ENCODE results near the gene SCRN3.
"Not testable (repeated sequence)": the region's sequence is repeated elsewhere in the genome, so short reads cannot be mapped to it uniquely, and the experiment has no call there.

The SCRN3 gene

GRCh38 chr2:174395284-174395968 lies at the start of gene SCRN3:
Gene SCRN3, plus strand, starts transcription at chr2:174395730. Its CDS starts 2,554 bp downstream, at chr2:174398284.
- DNase-seq = peak; percentile 91

- peak; percentile 56 for DNase-seq
Measured at GRCh38 chr2:174350018-174350417, 45.5 kb upstream of the SCRN3 start.

GRCh38 chr2:174350593-174351181 lies 44.8 kb upstream of the SCRN3 start:
- no peak for DNase-seq

GRCh38 chr2:174353004-174353403 lies 42.5 kb upstream of the SCRN3 start:
- DNase-seq = no peak

- DNase-seq = no peak
Measured at GRCh38 chr2:174356347-174356746, 39.2 kb upstream of the SCRN3 start.

GRCh38 chr2:174359663-174360062 lies 35.9 kb upstream of the SCRN3 start:
- DNase-seq = not testable (repeated sequence)

GRCh38 chr2:174362949-174363348 lies 32.6 kb upstream of the SCRN3 start:
- no peak for DNase-seq

DNA sequence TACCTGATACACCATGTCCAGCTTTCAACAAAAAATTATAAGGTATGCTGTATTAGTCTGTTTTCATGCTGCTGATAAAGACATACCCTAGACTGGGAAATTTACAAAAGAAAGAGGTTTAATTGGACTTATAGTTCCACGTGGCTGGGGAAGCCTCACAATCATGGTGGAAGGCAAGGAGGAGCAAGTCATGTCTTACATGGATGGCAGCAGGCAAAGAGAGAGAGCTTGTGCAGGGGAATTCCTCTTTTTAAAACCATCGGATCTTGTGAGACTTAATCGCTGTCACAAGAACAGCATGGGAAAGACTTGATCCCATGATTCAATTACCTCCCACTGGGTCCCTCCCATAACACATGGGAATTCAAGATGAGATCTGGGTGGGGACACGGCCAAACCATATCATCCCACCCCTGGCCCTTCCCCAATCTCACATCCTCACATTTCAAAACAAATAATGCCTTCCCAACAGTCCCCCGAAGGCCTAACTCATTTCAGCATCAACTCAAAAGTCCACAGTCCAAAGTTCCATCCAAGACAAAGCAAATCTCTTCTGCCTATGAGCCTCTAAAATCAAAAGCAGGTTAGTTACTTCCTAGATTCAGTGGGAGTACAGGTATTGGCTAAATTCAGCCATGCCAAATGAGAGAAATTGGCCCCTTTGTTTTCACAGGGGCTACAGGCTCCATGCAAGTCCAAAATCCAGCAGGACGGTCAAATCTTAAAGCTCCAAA lies 31.9 kb upstream of the SCRN3 start:
- DNase-seq = not testable (repeated sequence)

- no peak for DNase-seq
Measured at GRCh38 chr2:174364628-174365027, 30.9 kb upstream of the SCRN3 start.

GRCh38 chr2:174365571-174365970 lies 30.0 kb upstream of the SCRN3 start:
- DNase-seq = no peak

DNA sequence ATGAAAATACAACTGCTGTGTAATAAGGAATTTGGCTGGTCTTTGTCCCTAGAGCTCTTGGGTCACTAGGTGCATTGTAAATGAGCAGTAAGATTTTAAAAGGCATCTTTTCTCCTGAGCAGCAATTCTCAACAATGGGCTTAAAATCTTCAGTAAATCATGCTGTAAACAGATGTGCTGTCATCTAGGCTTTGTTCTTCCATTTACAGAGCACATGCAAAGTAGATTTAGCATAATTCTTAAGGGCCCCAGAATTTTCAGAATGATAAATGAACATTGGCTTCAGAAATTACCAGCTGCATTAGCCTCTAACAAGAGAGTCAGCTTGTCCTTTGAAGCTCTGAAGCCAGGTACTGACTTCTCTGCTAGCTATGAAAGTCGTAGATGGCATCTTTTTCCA lies 26.8 kb upstream of the SCRN3 start:
- no peak for DNase-seq

- peak; percentile 26 for DNase-seq
Measured at GRCh38 chr2:174376967-174377366, 18.6 kb upstream of the SCRN3 start.

GRCh38 chr2:174383796-174384195 lies 11.7 kb upstream of the SCRN3 start:
- peak; percentile 9 for DNase-seq

DNA sequence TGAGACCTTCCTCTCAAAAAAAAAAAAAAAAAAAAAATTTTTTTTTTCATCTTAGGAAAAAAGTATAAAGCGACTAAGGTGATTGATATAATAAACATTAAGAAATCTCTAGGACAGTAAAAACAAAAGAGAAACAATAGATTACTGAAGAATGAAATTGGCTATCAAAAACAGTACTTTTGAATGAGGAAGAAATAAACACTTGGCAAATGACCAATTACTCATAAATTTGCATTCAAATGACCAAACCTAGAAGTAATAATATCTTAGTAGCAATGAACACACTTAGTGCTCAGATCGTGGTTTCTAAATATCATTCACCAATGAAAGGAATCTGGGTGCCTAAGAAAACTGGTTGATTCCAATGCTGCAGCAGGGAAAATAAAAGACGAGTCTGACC lies 10.3 kb upstream of the SCRN3 start:
- DNase-seq = no peak

- DNase-seq = not testable (repeated sequence)
Measured at GRCh38 chr2:174388706-174389105, 6.8 kb upstream of the SCRN3 start.

DNA sequence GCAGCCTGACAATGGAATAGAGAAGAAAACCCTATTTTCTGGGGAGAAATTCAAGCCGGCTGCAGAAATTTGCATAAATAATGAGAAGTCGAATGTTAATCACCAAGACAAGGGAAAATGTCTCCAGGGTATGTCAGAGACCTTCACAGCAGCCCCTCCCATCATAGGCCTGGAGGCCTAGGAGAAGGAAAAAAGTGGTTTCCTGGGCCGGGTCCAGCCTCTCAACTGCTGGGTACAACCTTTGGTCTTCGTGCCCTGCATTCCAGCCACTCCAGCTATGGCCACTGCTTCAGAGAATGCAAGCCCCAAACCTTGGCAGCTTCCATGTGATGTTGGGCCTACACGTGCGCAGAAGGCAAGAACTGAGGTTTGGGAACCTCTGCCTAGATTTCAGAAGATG lies 6.0 kb upstream of the SCRN3 start:
- DNase-seq = no peak

GRCh38 chr2:174390303-174390702 lies 5.2 kb upstream of the SCRN3 start:
- DNase-seq = not testable (repeated sequence)

GRCh38 chr2:174392706-174393105 lies 2.8 kb upstream of the SCRN3 start:
- DNase-seq = no peak

DNA sequence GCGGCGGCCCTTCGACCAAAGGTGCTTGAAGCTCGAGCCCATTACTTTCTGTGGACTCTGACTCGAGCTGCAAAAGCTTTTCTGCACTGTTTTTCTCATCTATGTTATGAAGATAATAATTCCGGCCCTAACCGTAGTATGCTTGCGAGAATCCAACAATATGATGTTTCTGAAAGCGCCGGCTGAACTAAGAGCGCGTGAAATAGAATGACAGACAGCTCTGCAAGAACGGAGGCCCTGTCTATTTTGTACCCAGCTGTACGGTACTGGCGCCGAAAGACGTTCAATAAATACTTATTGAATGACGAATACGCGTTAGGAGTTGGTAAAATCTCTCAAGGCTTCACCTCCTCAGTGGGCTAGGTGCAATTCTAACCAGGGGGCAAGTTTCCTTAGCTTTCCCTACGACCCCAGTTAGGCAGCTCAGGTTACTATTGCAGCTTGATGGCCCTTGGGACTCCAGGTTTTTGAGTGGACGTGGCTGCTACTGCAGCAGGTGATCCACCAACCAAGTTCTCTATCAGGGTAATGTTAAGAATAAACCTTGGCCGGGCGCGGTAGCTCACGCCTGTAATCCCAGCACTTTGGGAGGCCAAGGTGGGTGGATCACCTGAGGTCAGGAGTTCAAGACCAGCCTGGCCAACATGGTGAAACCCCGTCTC lies 570 bp downstream of the SCRN3 start:
- peak; percentile 51 for DNase-seq

- DNase-seq = no peak
Measured at GRCh38 chr2:174397773-174398172, 2.2 kb downstream of the SCRN3 start.

- DNase-seq = no peak
Measured at GRCh38 chr2:174399171-174399570, 3.6 kb downstream of the SCRN3 start.

- no peak for DNase-seq
Measured at GRCh38 chr2:174400853-174401252, 5.3 kb downstream of the SCRN3 start.

DNA sequence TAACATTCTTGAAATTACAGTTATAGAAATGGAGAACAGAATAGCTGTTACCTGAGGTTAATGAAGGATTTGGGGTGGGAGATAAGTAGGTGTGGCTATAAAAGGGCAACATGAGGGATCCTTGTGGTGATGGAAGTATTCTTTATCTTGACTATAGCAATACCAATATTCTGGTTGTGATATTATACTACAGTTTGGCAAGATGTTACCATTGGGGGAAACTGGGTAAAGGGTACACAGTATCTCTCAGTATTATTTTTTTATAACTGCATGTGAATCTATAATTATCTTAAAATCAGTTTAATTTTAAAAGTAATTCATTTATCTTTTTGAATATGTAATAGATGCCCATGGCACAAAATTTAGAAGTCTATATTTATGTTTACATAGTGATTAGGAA lies 8.1 kb downstream of the SCRN3 start:
- DNase-seq = no peak

- not testable (repeated sequence) for DNase-seq
Measured at GRCh38 chr2:174410039-174410438, 14.5 kb downstream of the SCRN3 start.

Data from hematopoietic multipotent progenitor cell treated with erythropoietin and hydrocortisone succinate and interleukin-3 and kit ligand, for 6 days (in vitro differentiated cells).